ENCODE data around the gene CA5A. TPM values are rescaled to one million over a fixed set of nuclear protein-coding genes. Genes with fewer than 3 reads are reported as not detected.

CA5A gene
- total and polyA plus RNA-seq, 9 donors, result 0.02 to 0.05 TPM; not detected in 7

DNA sequence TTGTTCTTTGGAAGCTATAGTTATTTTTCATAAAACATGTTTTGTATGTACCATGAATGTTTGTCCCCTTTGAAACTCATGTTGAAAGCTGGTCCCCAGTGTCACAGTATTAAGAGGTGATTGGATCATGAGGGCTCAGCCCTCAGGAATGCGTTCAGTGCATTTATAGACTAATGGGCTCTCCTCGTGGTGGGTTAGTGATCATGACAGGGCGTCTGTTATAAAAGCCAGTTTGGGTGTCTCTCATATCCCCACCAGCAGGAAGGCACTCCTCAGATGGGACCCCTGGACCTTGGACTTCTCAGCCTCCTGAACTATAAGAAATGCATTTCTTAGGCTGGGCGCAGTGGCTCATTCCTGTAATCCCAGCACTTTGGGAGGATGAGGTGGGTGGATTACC, 25.3 kb upstream of the CA5A start:
- no peaks in the 10 kb centered on the region for H3K27me3 ChIP-seq
- intact Hi-C loops (cut with DNase I), result no loop called here
- H3K4me3 ChIP-seq, result no peak overlapping the region
- no peak for DNase-seq
- 81 to 85% (median 82%) methylated on average over 4 of the region's 4 CpGs for WGBS, 3 donors
- TF ChIP-seq POLR2A (IDR thresholded peaks at IDR 0.05) (no peak), EP300 (IDR thresholded peaks at IDR 0.05) (no peak)
- TF ChIP-seq, protein P1, sequence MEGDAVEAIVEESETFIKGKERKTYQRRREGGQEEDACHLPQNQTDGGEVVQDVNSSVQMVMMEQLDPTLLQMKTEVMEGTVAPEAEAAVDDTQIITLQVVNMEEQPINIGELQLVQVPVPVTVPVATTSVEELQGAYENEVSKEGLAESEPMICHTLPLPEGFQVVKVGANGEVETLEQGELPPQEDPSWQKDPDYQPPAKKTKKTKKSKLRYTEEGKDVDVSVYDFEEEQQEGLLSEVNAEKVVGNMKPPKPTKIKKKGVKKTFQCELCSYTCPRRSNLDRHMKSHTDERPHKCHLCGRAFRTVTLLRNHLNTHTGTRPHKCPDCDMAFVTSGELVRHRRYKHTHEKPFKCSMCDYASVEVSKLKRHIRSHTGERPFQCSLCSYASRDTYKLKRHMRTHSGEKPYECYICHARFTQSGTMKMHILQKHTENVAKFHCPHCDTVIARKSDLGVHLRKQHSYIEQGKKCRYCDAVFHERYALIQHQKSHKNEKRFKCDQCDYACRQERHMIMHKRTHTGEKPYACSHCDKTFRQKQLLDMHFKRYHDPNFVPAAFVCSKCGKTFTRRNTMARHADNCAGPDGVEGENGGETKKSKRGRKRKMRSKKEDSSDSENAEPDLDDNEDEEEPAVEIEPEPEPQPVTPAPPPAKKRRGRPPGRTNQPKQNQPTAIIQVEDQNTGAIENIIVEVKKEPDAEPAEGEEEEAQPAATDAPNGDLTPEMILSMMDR (IDR thresholded peaks at IDR 0.05), result no peak
- H3K27ac ChIP-seq, result no peak overlapping the region
- peaks cover 10% of the 10 kb centered on the region for H3K4me1 ChIP-seq (ENCODE audit: insufficient read depth)
- no peaks in the 10 kb centered on the region for H3K9me3 ChIP-seq
- H3K36me3 ChIP-seq, result no peaks in the 10 kb centered on the region

DNA sequence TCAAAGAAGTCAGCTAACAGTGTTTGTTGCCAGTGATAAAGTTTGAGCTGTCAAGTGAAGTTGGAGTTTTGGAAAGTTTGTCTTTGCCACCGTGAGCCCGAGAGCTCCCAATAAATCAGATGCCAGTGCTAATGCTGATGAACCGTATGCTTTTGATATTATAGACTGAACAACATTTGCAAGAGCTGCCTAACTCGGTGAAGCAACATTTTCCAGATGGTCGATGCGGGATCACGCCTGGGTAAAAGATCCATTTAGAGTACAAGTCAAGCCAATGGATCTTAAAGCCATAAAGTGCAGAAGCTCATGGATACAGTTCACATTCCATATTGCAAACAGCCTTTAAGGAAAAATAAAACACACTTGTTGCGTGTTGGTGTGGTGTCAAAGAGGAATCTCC, 24.5 kb upstream of the CA5A start:
- H3K27me3 ChIP-seq, result no peaks in the 10 kb centered on the region
- intact Hi-C loops (cut with DNase I), result no loop called here
- H3K27ac ChIP-seq, result no peak overlapping the region
- DNase-seq, result no peak
- TF ChIP-seq, protein P1 (IDR thresholded peaks at IDR 0.05), result no peak
- TF ChIP-seq EP300 (IDR thresholded peaks at IDR 0.05), result no peak
- TF ChIP-seq POLR2A (IDR thresholded peaks at IDR 0.05), result no peak
- no peaks in the 10 kb centered on the region for H3K9me3 ChIP-seq
- no peak overlapping the region for H3K4me3 ChIP-seq
- H3K36me3 ChIP-seq, result no peaks in the 10 kb centered on the region
- 89 to 91% (median 91%) methylated on average over 8 of the region's 8 CpGs for WGBS, 3 donors
- H3K4me1 ChIP-seq (ENCODE audit: insufficient read depth), result peaks cover 12% of the 10 kb centered on the region

- H3K27me3 ChIP-seq, result no peaks in the 10 kb centered on the region
- no peak overlapping the region for H3K27ac ChIP-seq
- DNase-seq, result no peak
- H3K4me1 ChIP-seq (ENCODE audit: insufficient read depth), result peaks cover 7% of the 10 kb centered on the region
- H3K4me3 ChIP-seq, result no peak overlapping the region
- TF ChIP-seq POLR2A (IDR thresholded peaks at IDR 0.05) (no peak), EP300 (IDR thresholded peaks at IDR 0.05) (no peak)
- TF ChIP-seq, protein P1 (IDR thresholded peaks at IDR 0.05), result no peak
- no peaks in the 10 kb centered on the region for H3K9me3 ChIP-seq
- no peaks in the 10 kb centered on the region for H3K36me3 ChIP-seq
- 85 to 92% (median 88%) methylated on average over 5 of the region's 5 CpGs for WGBS, 3 donors
- intact Hi-C loops (cut with DNase I), result no loop called here
Observed at GRCh38 chr16:87960296-87960695, 24.0 kb upstream of the CA5A start.

GRCh38 chr16:87959391-87959990, 23.2 kb upstream of the CA5A start:
- H3K27ac ChIP-seq, result no peak overlapping the region
- peaks cover 3% of the 10 kb centered on the region for H3K4me1 ChIP-seq (ENCODE audit: insufficient read depth)
- no peaks in the 10 kb centered on the region for H3K9me3 ChIP-seq
- H3K36me3 ChIP-seq, result no peaks in the 10 kb centered on the region
- no peak overlapping the region for H3K4me3 ChIP-seq
- intact Hi-C loops (cut with DNase I), result no loop called here
- TF ChIP-seq, protein P1 (IDR thresholded peaks at IDR 0.05), result no peak
- TF ChIP-seq EP300 (IDR thresholded peaks at IDR 0.05), result no peak
- WGBS, 3 donors, result 81 to 89% (median 83%) methylated on average over 23 of the region's 23 CpGs
- DNase-seq, result no peak
- no peaks in the 10 kb centered on the region for H3K27me3 ChIP-seq
